Stimulated activated CD8-positive, alpha-beta memory T cell treated with anti-CD3 and anti-CD28 coated beads, Interleukin-12 subunit alpha, Interleukin-12 subunit beta, amount 100 ng/mL, for 24 hours (primary cell): ENCODE data around the gene PARPBP.
"Not testable (repeated sequence)": the region's sequence is repeated elsewhere in the genome, so short reads cannot be mapped to it uniquely, and the experiment has no call there.

Experiments
- DNase-seq: peaks from one replicate; pipeline ENCODE4 v3.0.0-alpha.2; 2020; ENCODE audit errors: extremely low read depth

PARPBP gene

GRCh38 chr12:102155206-102155605, 35.2 kb downstream of the PARPBP start:
- not testable (repeated sequence) for DNase-seq

- DNase-seq, result no peak
These were observed 43.4 kb downstream of the PARPBP start for GRCh38 chr12:102163383-102163782.

- no peak for DNase-seq
These were observed 48.0 kb downstream of the PARPBP start for GRCh38 chr12:102167821-102168604.

GRCh38 chr12:102169922-102170621, 50.1 kb downstream of the PARPBP start:
- no peak for DNase-seq

GRCh38 chr12:102171951-102172350, 52.0 kb downstream of the PARPBP start:
- no peak for DNase-seq

GRCh38 chr12:102172436-102172835, 52.5 kb downstream of the PARPBP start:
- DNase-seq, result no peak

GRCh38 chr12:102174117-102174516, 54.1 kb downstream of the PARPBP start:
- DNase-seq, result no peak

GRCh38 chr12:102174761-102175160, 54.8 kb downstream of the PARPBP start:
- no peak for DNase-seq

- no peak for DNase-seq
These were observed 62.7 kb downstream of the PARPBP start for GRCh38 chr12:102182635-102183034.

GRCh38 chr12:102195826-102196225, 75.8 kb downstream of the PARPBP start:
- no peak for DNase-seq

GRCh38 chr12:102197789-102198188, 77.8 kb downstream of the PARPBP start, which contains the start of gene PMCH:
Gene PMCH, minus strand, starts transcription at chr12:102197833. Its CDS starts 63 bp downstream, at chr12:102197770.
- DNase-seq, result no peak

- DNase-seq, result no peak
These were observed 81.6 kb downstream of the PARPBP start for GRCh38 chr12:102201436-102202061.

GRCh38 chr12:102202556-102202955, 82.6 kb downstream of the PARPBP start:
- no peak for DNase-seq

GRCh38 chr12:102204025-102204424, 84.0 kb downstream of the PARPBP start:
- DNase-seq, result no peak

- no peak for DNase-seq
These were observed 96.2 kb downstream of the PARPBP start for GRCh38 chr12:102215992-102216691.

- no peak for DNase-seq
These were observed 100.8 kb downstream of the PARPBP start for GRCh38 chr12:102220736-102221135.

GRCh38 chr12:102227954-102228353, 108.0 kb downstream of the PARPBP start:
- no peak for DNase-seq

GRCh38 chr12:102232036-102232435, 112.1 kb downstream of the PARPBP start:
- no peak for DNase-seq

- DNase-seq, result no peak
These were observed 112.5 kb downstream of the PARPBP start for GRCh38 chr12:102232446-102232845.

GRCh38 chr12:102234599-102234998, 114.6 kb downstream of the PARPBP start:
- no peak for DNase-seq

- DNase-seq, result not testable (repeated sequence)
These were observed 120.9 kb downstream of the PARPBP start for GRCh38 chr12:102240859-102241258.
